ENCODE measurements around the gene NBEA.
A peak's percentile ranks its signal among the peaks of the same experiment; 100 is the strongest.
"Not testable (repeated sequence)": the region's sequence is repeated elsewhere in the genome, so short reads cannot be mapped to it uniquely, and the experiment has no call there.

Gene NBEA

GRCh38 chr13:35092251-35092650 is 150.2 kb downstream of the NBEA start:
- no peak for DNase-seq

GRCh38 chr13:35092751-35093150 is 150.7 kb downstream of the NBEA start:
- no peak for DNase-seq

GRCh38 chr13:35093356-35093755 is 151.3 kb downstream of the NBEA start:
- DNase-seq, result no peak

- not testable (repeated sequence) for DNase-seq
These were observed 164.7 kb downstream of the NBEA start for GRCh38 chr13:35106771-35107170.

- DNase-seq, result no peak
These were observed 165.5 kb downstream of the NBEA start for GRCh38 chr13:35107535-35107934.

GRCh38 chr13:35113612-35114011 is 171.5 kb downstream of the NBEA start:
- not testable (repeated sequence) for DNase-seq

GRCh38 chr13:35127466-35127865 is 185.4 kb downstream of the NBEA start:
- no peak for DNase-seq

GRCh38 chr13:35129500-35129899 is 187.4 kb downstream of the NBEA start:
- DNase-seq, result no peak

GRCh38 chr13:35131471-35131870 is 189.4 kb downstream of the NBEA start:
- no peak for DNase-seq

- DNase-seq, result no peak
These were observed 194.5 kb downstream of the NBEA start for GRCh38 chr13:35136585-35136984.

GRCh38 chr13:35139591-35139990 is 197.5 kb downstream of the NBEA start:
- DNase-seq, result peak; percentile 22

- DNase-seq, result no peak
These were observed 198.3 kb downstream of the NBEA start for GRCh38 chr13:35140321-35140720.

- no peak for DNase-seq
These were observed 198.8 kb downstream of the NBEA start for GRCh38 chr13:35140831-35141230.

- no peak for DNase-seq
These were observed 201.1 kb downstream of the NBEA start for GRCh38 chr13:35143123-35143522.

GRCh38 chr13:35144166-35144890 is 202.3 kb downstream of the NBEA start:
- peak; percentile 59 for DNase-seq

- no peak for DNase-seq
These were observed 204.6 kb downstream of the NBEA start for GRCh38 chr13:35146686-35147085.

- peak; percentile 67 for DNase-seq
These were observed 215.2 kb downstream of the NBEA start for GRCh38 chr13:35157143-35157755.

GRCh38 chr13:35159041-35159440 is 217.0 kb downstream of the NBEA start:
- DNase-seq, result no peak

- no peak for DNase-seq
These were observed 218.8 kb downstream of the NBEA start for GRCh38 chr13:35160896-35161295.

- DNase-seq, result peak; percentile 69
These were observed 220.3 kb downstream of the NBEA start for GRCh38 chr13:35162420-35162819.

- DNase-seq, result no peak
These were observed 221.6 kb downstream of the NBEA start for GRCh38 chr13:35163674-35164073.

GRCh38 chr13:35164324-35164932 is 222.4 kb downstream of the NBEA start:
- DNase-seq, result peak; percentile 62

- DNase-seq, result no peak
These were observed 223.1 kb downstream of the NBEA start for GRCh38 chr13:35165205-35165604.

GRCh38 chr13:35179494-35179893 is 237.4 kb downstream of the NBEA start:
- no peak for DNase-seq
